DOHH2 (cell line): Measurements from ENCODE around the gene LPIN3.

ENCODE experiments used
- H3F3A ChIP-seq: fragments of 200-600 bp; sonication (generic), shearing (Covaris generic); 2 replicates; pipeline ENCODE4 v1.6.0; 2016; ENCODE audit warnings: antibody characterized with exemption, mild to moderate bottlenecking; ENCODE audit not compliant: control insufficient read depth, insufficient read depth
- H3K27ac ChIP-seq: fragments of 200-600 bp; sonication (generic); 2 replicates; pipeline ENCODE4 v1.5.1; 2014; ENCODE audit warnings: low read depth, mild to moderate bottlenecking, low read length, moderate library complexity
- H3K27me3 ChIP-seq: fragments of 200-600 bp; sonication (generic); 2 replicates; pipeline ENCODE4 v1.6.1; 2014; ENCODE audit warnings: mild to moderate bottlenecking, low read length, mixed read lengths; ENCODE audit not compliant: control insufficient read depth
- H3K36me3 ChIP-seq: fragments of 200-600 bp; sonication (generic); 2 replicates; pipeline ENCODE4 v1.6.1; 2014; ENCODE audit warnings: mild to moderate bottlenecking, low read length, moderate library complexity, mixed read lengths; ENCODE audit not compliant: control insufficient read depth
- H3K4me1 ChIP-seq: fragments of 200-600 bp; sonication (generic); 2 replicates; pipeline ENCODE4 v1.6.1; 2014; ENCODE audit warnings: mild to moderate bottlenecking, low read length, mixed read lengths; ENCODE audit not compliant: control insufficient read depth
- H3K4me2 ChIP-seq: fragments of 200-600 bp; sonication (generic); 2 replicates; pipeline ENCODE4 v1.6.0; 2014; ENCODE audit warnings: mild to moderate bottlenecking, low read length, moderate library complexity
- H3K4me3 ChIP-seq: fragments of 200-600 bp; sonication (generic); 2 replicates; pipeline ENCODE4 v1.5.1; 2014; ENCODE audit warnings: mild to moderate bottlenecking, low read length, mixed read lengths
- H3K79me2 ChIP-seq: fragments of 200-600 bp; sonication (generic); 2 replicates; pipeline ENCODE4 v1.6.1; 2014; ENCODE audit warnings: mild to moderate bottlenecking, low read length, mixed read lengths; ENCODE audit not compliant: control insufficient read depth
- H3K9me2 ChIP-seq: fragments of 200-600 bp; sonication (generic); replicated peaks from 2 replicates; pipeline ENCODE4 v1.6.1; 2014; ENCODE audit warnings: mild to moderate bottlenecking, low read length, mixed read lengths; ENCODE audit not compliant: control insufficient read depth
- H3K9me3 ChIP-seq: fragments of 200-600 bp; sonication (generic); 2 replicates; pipeline ENCODE4 v1.6.1; 2014; ENCODE audit warnings: antibody characterized with exemption, low read length, mixed read lengths; ENCODE audit not compliant: control insufficient read depth, insufficient read depth
- H4K20me1 ChIP-seq: fragments of 200-600 bp; sonication (generic); 2 replicates; pipeline ENCODE4 v1.6.0; 2014; ENCODE audit warnings: low read depth, mild to moderate bottlenecking, antibody characterized with exemption, low read length, moderate library complexity; ENCODE audit not compliant: control insufficient read depth, insufficient read depth
- EZH2phosphoT487 ChIP-seq: fragments of 200-600 bp; sonication (generic); IDR thresholded peaks from 2 replicates; pipeline ENCODE4 v1.6.1; 2017; ENCODE audit warnings: borderline replicate concordance, mild to moderate bottlenecking, antibody characterized with exemption, low read length, moderate library complexity, mixed read lengths
- TF ChIP-seq, protein P1 (sequence below): fragments of 200-600 bp; sonication (generic); IDR thresholded peaks from one replicate; pipeline ENCODE4 v1.5.1; 2014; ENCODE audit warnings: antibody characterized with exemption, mild to moderate bottlenecking, low read depth, low read length; ENCODE audit not compliant: poor library complexity, severe bottlenecking

LPIN3 gene

DNA sequence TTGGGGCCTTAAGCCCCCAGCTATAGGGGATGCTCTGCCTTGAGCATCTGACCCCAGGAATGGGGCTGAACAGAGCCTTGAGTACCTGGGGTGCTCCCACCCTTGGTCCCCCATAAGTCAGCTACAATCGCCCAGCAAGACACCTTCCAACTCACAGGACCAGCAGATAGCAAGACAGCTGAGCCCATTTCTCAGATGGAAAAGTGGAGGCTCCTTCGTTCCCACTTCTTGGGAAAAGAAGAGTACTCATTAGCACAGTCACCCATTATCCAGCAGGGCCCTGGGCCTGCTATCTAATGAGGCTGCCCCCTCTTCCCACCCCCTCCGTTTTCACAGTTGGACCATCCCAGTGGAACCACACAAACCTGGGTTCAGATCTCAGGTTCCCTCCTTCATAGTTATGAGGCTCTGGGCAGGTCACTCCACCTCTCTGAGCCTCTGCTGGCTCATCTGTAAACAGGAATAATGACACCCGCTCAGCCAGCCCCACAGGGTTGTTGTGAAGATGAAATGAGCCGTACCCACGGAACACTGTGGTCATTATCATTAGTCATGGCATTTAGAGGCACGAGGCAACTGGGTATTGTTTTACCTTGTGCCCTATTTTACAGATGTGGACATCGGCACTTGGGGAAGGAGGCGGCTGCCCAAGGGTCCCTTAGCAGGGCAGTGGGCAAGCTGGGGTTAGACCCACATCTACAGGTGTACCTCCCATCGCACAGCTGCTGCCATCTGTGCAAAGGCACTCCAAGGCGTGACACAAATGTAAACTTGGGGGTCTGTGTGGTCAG lies 4.5 kb downstream of the LPIN3 start:
- Histone ChIP-seq H3K4me1 (peaks cover 7% of the 10 kb centered on the region), H3F3A (no peaks in the 10 kb centered on the region), H4K20me1 (no peaks in the 10 kb centered on the region), H3K27me3 (no peaks in the 10 kb centered on the region), H3K36me3 (no peaks in the 10 kb centered on the region), H3K27ac (no peak overlapping the region), H3K4me3 (no peak overlapping the region), H3K79me2 (no peaks in the 10 kb centered on the region), H3K9me2 (no peaks in the 10 kb centered on the region), H3K9me3 (no peaks in the 10 kb centered on the region), H3K4me2 (no peak overlapping the region)
- no peak for TF ChIP-seq EZH2phosphoT487
- TF ChIP-seq, protein P1, sequence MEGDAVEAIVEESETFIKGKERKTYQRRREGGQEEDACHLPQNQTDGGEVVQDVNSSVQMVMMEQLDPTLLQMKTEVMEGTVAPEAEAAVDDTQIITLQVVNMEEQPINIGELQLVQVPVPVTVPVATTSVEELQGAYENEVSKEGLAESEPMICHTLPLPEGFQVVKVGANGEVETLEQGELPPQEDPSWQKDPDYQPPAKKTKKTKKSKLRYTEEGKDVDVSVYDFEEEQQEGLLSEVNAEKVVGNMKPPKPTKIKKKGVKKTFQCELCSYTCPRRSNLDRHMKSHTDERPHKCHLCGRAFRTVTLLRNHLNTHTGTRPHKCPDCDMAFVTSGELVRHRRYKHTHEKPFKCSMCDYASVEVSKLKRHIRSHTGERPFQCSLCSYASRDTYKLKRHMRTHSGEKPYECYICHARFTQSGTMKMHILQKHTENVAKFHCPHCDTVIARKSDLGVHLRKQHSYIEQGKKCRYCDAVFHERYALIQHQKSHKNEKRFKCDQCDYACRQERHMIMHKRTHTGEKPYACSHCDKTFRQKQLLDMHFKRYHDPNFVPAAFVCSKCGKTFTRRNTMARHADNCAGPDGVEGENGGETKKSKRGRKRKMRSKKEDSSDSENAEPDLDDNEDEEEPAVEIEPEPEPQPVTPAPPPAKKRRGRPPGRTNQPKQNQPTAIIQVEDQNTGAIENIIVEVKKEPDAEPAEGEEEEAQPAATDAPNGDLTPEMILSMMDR = no peak

DNA sequence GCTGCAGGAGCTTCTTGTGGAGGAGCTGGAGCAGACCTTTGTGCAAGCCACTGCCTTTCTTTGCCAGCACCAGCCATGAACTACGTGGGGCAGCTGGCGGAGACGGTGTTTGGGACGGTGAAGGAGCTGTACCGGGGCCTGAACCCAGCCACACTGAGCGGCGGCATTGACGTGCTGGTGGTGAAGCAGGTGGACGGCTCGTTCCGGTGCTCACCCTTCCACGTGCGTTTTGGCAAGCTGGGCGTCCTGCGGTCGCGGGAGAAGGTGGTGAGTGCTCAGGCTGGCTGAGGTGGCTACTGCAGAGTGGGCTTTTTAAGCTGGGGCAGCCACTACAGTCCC lies 5.1 kb downstream of the LPIN3 start:
- Histone ChIP-seq H3K36me3 (no peaks in the 10 kb centered on the region), H3K79me2 (no peaks in the 10 kb centered on the region), H3K4me2 (no peak overlapping the region), H3K27me3 (no peaks in the 10 kb centered on the region), H3K4me1 (0 out of 2 replicates have a peak, but pooled peaks cover 2% of the 10 kb centered on the region), H4K20me1 (no peaks in the 10 kb centered on the region), H3F3A (no peaks in the 10 kb centered on the region), H3K27ac (no peak overlapping the region), H3K9me3 (no peaks in the 10 kb centered on the region), H3K9me2 (no peaks in the 10 kb centered on the region), H3K4me3 (no peak overlapping the region)
- TF ChIP-seq, protein P1 = no peak
- TF ChIP-seq EZH2phosphoT487 = no peak

DNA sequence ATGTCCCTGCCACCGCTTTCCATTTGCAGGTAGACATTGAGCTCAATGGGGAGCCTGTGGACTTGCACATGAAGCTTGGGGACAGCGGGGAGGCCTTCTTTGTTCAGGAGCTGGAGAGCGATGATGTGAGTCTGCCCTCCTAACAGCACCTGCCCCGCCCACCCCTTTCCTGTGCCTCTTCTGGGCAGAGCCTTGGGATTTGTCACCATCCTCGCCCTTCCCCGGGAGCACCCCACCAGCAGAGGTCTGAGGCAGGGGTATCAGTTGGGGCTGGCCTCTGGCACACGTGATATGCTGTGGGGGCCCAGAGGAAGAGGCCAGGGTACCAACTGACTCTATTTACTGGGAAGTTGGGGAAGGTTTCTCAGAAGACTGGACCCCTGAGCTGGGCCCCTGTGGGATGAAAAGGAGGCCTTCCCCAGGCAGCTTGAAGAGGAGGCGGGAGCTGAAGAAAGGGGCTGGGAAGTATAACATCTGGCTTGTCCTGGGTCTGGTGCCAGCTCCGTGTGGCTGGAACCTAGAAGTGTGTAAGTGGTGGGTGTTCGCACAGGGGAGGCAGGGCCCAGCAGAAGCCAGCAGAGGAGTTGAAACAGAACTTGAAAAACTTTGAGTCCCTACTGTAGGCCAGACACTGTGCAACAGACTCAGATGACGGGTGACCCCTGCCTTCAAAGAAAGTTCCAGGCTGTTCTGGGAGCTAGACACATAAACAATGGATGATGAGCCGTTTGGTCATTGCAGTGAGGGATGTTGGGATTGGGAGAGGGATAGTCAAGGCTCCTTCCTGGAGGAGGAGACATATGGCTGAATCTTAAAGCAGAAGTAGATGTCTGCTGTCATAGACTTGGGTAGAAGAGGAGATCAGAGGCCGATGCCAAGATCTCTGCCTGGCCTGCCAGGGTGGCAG lies 7.2 kb downstream of the LPIN3 start:
- no peak overlapping the region for H3K4me2 ChIP-seq
- no peaks in the 10 kb centered on the region for H3F3A ChIP-seq
- H3K27me3 ChIP-seq = no peaks in the 10 kb centered on the region
- H3K9me2 ChIP-seq = no peaks in the 10 kb centered on the region
- TF ChIP-seq, protein P1 = no peak
- TF ChIP-seq EZH2phosphoT487 = no peak
- no peak overlapping the region for H3K27ac ChIP-seq
- H3K4me3 ChIP-seq = no peak overlapping the region
- H3K9me3 ChIP-seq = no peaks in the 10 kb centered on the region
- no peaks in the 10 kb centered on the region for H3K4me1 ChIP-seq
- no peaks in the 10 kb centered on the region for H4K20me1 ChIP-seq
- H3K79me2 ChIP-seq = no peaks in the 10 kb centered on the region
- H3K36me3 ChIP-seq = no peaks in the 10 kb centered on the region
